Right kidney (tissue), 1 donor: ENCODE measurements around the gene ZPBP2.
A peak's percentile ranks its signal among the peaks of the same experiment; 100 is the strongest.

Experiments
- DNase-seq: peaks from one replicate; pipeline ENCODE4 v3.0.0-alpha.2; 2016

The ZPBP2 gene

GRCh38 chr17:39913989-39914388 is 46.0 kb downstream of the ZPBP2 start:
- DNase-seq: no peak

DNA sequence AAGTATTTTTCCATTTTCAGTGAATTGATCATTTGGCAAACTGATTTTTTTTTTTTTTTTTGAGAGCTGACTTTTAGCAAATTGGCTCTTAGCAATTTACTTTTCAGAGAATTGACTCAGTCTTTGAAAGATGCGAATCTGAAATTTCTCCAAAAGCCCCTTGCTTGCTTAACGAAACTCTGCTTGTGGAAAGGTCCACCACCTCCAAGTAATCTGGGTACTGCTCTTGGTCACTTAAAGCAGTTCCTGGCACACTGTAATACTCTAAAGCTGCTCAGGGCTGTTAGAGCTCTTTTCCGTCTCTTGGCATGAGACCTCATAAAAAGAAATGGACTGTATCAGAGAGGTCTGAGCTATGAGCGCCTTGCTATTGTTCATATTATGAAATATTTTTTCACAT is 47.6 kb downstream of the ZPBP2 start:
- DNase-seq: no peak

GRCh38 chr17:39916918-39917317 is 48.9 kb downstream of the ZPBP2 start:
- no peak for DNase-seq

DNA sequence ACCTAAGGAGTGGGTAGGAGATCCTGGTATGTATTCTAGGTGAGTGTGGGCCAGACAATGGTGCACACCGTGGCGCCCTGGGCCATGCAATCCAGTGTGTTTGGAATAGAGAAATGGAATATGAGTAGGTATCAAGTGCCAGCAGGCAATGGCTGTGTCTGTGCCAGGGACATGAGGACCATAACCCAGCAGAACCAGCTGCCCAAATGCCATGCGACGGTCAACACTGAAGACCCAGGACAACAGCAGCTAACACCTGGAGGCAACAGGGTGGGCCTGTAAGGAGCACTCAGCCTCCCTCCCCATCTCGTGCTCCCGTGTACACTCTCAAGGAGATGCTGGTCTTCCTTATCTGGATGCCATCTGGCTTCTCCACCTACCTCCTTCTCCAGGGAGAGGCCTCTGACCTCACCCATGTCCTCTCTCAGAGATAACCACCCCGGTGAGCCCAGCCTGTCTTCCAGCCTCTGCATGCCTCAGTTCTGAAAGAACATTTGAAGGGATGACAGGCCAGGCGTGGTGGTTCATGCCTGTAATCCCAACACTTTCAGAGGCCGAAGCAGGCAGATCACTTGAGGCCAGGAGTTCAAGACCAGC is 51.2 kb downstream of the ZPBP2 start:
- DNase-seq: no peak

DNA sequence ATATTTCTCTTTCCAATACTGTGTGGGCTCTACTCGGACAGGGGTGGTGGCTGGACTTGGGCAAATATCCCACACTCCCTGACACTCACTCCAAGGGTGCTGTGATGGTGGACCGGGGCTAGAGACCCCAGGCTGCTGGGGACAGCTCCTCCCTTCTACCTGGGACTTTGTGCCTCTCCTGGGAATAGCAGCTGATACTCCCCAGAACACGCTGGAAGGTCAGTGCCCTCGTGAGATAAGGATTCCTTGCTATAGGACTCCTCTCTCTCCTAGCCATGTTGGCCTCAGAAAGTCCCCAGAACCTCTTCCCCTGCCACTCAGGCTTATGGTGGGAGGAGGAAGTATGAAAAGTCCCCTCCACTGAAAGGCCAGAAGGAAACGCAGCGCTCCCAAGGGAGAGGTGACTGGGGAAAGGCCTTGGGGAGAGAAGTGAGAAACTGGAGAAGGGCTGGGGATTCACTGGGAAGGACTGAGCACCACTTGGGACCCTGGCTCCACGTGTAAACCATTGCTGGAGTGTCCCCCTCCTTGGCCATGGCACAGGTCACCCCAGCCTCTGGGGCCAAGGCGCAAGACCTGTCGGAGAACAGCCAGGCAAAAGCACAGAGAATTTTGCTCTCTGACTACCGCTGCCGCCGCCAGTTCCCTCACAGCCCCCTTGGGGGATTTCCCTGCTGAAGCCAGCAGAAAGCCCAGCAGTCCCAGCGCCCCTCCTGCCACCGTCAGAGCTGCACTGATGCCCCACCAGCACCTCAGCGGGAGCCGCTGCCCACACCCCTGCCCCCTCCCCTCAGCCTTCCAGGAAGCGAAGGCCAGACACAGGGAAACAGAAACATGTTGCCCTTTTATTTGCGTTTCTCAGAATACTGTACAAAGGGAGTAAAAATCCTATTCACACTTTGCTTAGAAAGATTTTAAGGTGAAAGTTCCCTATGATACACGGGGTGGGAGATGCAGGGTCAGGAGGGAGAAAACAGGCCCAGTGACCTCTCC is 52.5 kb downstream of the ZPBP2 start:
- DNase-seq: no peak

DNA sequence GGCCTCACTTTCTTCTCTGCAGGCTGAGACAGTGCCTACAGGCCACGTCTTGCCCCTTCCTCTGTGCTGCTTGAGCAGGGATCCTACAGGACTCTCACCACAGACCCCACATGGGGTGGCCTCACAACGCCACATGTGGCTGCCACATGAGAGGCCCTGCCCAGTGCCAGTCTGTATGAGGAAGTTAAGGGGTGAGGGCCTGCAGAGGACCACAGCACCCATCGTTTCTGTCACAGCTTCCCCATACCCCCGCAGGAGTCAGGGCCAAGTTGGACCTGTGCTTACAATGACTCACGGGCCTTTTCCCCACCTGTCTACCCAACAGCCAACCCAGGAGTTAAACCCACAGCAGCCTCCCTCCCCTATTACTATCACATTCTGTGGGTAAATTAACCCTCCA is 53.3 kb downstream of the ZPBP2 start:
- DNase-seq: no peak

GRCh38 chr17:39922006-39922405 is 54.0 kb downstream of the ZPBP2 start:
- no peak for DNase-seq

GRCh38 chr17:39923230-39923629 is 55.2 kb downstream of the ZPBP2 start:
- DNase-seq: no peak

GRCh38 chr17:39923836-39924690 is 56.1 kb downstream of the ZPBP2 start:
- DNase-seq: no peak

- DNase-seq: no peak
Measured at GRCh38 chr17:39924691-39925055, 56.7 kb downstream of the ZPBP2 start.

- no peak for DNase-seq
Measured at GRCh38 chr17:39925282-39926134, 57.5 kb downstream of the ZPBP2 start.

DNA sequence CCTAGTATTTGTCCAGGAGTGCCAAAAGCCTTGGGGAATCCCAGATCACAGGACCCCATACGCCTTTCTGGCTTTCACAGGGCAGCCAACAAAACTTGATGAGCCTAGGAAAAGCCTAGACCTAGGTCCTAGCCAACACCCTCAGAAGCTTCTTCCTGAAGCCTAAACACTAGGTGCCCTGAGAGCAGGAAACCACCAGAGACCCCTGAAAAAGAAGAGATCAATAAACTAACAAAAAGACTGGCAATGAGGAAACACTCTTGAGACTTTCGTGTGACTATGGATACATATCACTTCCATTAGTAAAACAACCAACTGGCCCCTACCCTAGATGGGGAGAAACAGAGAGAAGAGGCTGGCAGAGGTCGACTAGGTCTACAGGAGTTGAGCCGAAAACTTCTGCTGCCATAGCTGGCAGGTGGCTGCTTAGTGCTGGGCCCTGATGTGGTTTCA is 58.2 kb downstream of the ZPBP2 start:
- no peak for DNase-seq

DNA sequence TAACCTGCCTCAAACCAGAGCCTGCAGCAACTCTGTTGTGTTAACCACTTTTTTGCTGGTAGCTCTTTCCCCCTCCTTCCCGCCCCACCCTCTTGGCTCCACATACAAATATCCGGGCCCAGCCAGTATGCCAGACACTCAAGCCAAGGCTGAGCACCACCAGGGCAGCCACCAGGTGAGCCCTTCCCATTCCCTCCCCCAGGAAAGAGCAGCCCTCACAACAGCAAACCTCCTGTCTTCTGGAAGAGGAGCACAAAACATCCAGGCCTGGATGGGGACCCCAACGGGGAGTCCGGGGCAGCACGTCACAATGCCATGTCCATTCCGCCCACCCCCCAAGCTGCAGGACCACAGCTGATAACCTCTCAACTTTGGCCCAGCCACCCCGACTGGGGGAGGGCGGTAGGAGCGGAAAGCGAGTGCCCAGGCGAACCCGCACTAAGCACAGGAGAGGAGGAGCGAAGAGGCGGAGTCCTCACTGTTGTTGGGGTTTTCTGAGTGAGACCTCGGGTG is 58.6 kb downstream of the ZPBP2 start:
- DNase-seq: peak; percentile 68
